ENCODE data around the gene TRIOBP. TPM values are rescaled to one million over a fixed set of nuclear protein-coding genes. Genes with fewer than 3 reads are reported as not detected.

Gene TRIOBP
- polyA plus RNA-seq, 1 experiment = 73.9 TPM

GRCh38 chr22:37817705-37818408 lies 121.0 kb downstream of the TRIOBP start:
- H3K36me3 ChIP-seq (ENCODE audit: control insufficient read depth, insufficient read depth, low read length) = peaks cover 4% of the 10 kb centered on the region
- ChIA-PET CTCF (interaction anchor here (0.5 to 7.9 kb wide), 36 partner anchors 9 to 211 kb away, joined by 3 to 82 read pairs (median 4); partner anchors contain the start of genes ANKRD54, C22orf23, EIF3L and GCAT), POLR2A (interaction anchor here (0.5 kb wide), 1 partner anchor 136 kb away, joined by 3 read pairs; no protein-coding TSS in a partner anchor)
- TF ChIP-seq CTCF (IDR thresholded peaks at IDR 0.05; ENCODE audit: insufficient read depth, low read depth, low read length) = peak; percentile 79
- peak overlapping the region; percentile 4; the same call in 1 of the 2 replicates for H3K4me3 ChIP-seq (ENCODE audit: low read depth, low read length)
- DNase-seq (ENCODE audit: low read depth) = no peak
- peaks cover 2% of the 10 kb centered on the region; the same call in 1 of the 2 replicates for H3K27me3 ChIP-seq (ENCODE audit: control insufficient read depth, insufficient read depth, low read length)

DNA sequence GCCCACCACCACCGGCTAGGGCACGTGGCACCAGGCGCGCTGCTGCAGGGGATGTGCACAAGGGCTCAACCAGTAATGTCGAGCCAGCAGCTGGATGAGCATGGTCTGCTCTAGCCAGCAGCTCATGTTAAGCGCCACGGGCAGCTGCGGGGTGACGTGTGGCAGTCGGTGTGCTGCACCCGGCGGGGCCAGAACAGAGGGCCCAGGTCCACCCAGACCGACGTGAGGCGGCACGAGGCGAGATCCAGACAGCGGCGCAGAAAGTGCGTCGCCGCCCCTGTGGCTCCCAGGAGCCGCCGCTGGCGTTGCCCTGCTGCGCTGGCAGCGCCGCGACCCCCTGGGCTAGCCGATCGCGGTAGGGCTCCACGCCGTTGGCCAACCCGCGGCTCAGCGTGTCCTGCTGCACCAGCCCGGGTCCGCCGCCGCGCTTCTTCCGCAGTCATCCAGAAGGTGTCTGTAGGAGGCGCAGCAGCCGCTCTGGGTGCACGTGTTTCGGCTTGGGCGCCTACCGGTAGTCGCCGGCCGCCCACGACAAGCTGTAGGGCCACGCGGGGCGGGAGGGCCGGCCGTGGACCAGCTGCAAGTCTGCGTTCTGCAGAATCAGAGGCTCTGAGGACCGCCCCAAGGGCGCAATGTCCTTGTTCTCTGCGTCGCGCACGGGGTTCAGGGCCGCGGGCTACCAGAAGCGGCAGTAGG lies 121.7 kb downstream of the TRIOBP start:
- Histone ChIP-seq H3K4me3 (ENCODE audit: low read depth, low read length) (peak overlapping the region; percentile 21), H3K27me3 (ENCODE audit: control insufficient read depth, insufficient read depth, low read length) (peaks cover 2% of the 10 kb centered on the region; the same call in 1 of the 2 replicates), H3K36me3 (ENCODE audit: control insufficient read depth, insufficient read depth, low read length) (peaks cover 3% of the 10 kb centered on the region)
- TF ChIP-seq CTCF (IDR thresholded peaks at IDR 0.05; ENCODE audit: insufficient read depth, low read depth, low read length) = peak; percentile 53
- ChIA-PET POLR2A (interaction anchor here (0.5 kb wide), 1 partner anchor 135 kb away, joined by 3 read pairs; no protein-coding TSS in a partner anchor), CTCF (interaction anchor here (0.6 to 7.9 kb wide), 26 partner anchors 9 to 212 kb away, joined by 3 to 82 read pairs (median 6); partner anchors contain the start of genes ANKRD54, C22orf23, EIF3L and GCAT)
- DNase-seq (ENCODE audit: low read depth) = no peak

DNA sequence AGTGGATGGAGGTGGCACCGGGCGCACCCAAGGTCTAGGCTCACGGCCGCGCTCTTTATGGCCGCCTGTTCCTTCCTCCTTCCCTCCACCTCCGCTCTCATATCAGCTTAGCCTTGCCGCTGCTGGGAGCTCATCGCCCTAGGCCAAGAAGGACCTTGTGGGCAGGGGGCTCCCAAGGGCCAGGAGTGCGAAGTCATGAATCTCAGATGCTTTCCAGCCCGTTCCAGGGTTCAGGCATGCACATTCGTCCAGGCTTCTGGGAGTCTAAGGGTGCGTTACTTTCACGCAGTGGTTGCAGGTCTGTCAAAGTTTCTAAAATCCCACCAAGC lies 122.2 kb downstream of the TRIOBP start:
- CTCF ChIA-PET = interaction anchor here (0.6 to 7.9 kb wide), 15 partner anchors 9 to 212 kb away, joined by 3 to 82 read pairs (median 9); partner anchors contain the start of genes ANKRD54, C22orf23, GCAT and GGA1
- POLR2A ChIA-PET = no interaction called here
- peaks cover 3% of the 10 kb centered on the region for H3K36me3 ChIP-seq (ENCODE audit: control insufficient read depth, insufficient read depth, low read length)
- peaks cover 2% of the 10 kb centered on the region; the same call in 1 of the 2 replicates for H3K27me3 ChIP-seq (ENCODE audit: control insufficient read depth, insufficient read depth, low read length)
- no peak overlapping the region; the same call in none of the 2 replicates for H3K4me3 ChIP-seq (ENCODE audit: low read depth, low read length)
- no peak for DNase-seq (ENCODE audit: low read depth)
- TF ChIP-seq CTCF (IDR thresholded peaks at IDR 0.05; ENCODE audit: insufficient read depth, low read depth, low read length) = no peak

GRCh38 chr22:37820350-37820749 lies 123.5 kb downstream of the TRIOBP start:
- CTCF ChIA-PET = interaction anchor here (0.8 to 5.1 kb wide), 4 partner anchors 12 to 161 kb away, joined by 3 to 77 read pairs (median 31); partner anchors contain the start of gene GCAT
- POLR2A ChIA-PET = no interaction called here
- Histone ChIP-seq H3K27me3 (ENCODE audit: control insufficient read depth, insufficient read depth, low read length) (peaks cover 2% of the 10 kb centered on the region; the same call in 1 of the 2 replicates), H3K4me3 (ENCODE audit: low read depth, low read length) (no peak overlapping the region), H3K36me3 (ENCODE audit: control insufficient read depth, insufficient read depth, low read length) (peaks cover 1% of the 10 kb centered on the region; the same call in 1 of the 2 replicates)
- DNase-seq (ENCODE audit: low read depth) = no peak
- no peak for TF ChIP-seq CTCF (IDR thresholded peaks at IDR 0.05; ENCODE audit: insufficient read depth, low read depth, low read length)

All from BJ (cell line).